ENCODE results near the gene LDB2.
A peak's percentile ranks its signal among the peaks of the same experiment; 100 is the strongest.
"Not testable (repeated sequence)": the region's sequence is repeated elsewhere in the genome, so short reads cannot be mapped to it uniquely, and the experiment has no call there.

Gene LDB2

DNA sequence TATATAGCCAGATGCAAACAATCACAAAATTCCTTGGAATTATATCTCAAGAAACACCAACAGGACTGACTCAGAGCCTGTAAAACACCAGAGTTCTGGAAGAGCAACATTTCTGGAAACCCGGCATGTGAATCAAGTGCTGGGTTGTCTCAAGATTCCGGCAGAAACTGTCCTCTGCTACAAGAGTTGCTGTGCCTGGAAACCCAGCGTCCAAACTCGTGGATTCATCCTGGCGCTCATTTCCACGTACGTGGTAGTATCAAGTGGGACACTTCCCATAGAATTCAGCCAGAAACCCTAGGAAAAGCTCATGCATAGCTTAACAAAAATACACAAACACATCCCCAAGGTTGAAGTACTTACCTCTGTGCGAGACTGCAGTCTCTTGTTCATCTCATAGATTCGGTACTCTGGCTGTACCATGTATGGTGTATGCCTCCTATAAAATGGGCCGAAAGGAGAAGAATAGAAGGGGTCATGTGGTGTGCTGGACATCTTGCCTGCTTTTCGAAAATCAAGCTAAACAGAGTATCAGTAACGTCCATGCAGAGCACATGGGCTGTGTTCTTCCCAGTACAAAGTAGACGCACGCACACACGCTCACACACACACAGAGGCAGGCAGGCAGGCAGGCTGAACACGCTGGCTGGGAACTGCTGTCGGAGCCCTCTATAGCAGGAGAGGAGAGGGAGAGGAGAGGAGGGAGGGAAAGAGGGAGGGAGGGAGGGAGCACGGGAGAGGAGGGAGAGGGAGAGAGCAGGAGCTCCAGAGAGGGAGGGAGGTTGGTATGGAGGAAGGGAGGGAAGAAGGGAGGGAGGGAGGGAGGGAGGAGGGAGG is at the start of gene LDB2:
Gene LDB2 (minus strand): TSS at position 655 of the 837 bp plus-strand sequence.
- no peak for DNase-seq

DNA sequence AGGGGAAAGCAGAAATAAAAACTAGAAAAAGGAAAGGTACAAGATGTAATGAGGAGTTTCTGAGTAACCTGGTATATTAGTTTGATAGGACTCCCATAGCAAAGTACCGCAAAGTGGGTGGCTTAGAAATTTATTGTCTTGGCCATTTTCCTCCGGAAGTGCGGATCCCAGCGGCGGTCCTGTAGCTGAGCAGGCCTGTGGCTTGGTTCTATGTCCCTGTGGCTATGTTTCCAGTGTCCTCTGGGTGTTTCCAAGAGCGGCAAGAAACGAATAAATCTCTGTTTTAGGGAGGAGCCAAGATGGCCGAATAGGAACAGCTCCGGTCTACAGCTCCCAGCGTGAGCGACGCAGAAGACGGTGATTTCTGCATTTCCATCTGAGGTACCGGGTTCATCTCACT is 44.0 kb upstream of the LDB2 start:
- DNase-seq, result no peak

DNA sequence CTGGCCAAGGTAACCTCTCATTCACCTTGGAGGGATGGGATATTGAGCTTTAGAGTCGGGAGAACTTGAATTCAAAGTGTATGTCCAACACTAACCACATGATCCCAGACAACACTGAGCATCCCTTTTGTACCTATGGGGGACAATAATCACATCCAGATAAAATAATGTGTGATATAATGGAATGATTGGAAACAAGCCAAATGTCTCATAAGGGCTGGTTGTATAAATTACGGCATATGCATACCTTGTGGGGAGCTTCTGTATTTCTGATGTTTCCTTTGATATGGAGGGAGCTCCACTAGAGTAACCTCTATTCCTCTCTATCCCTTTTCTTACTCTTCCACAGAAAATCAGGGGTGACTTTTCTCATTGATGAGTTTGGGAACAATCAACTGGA is 40.7 kb upstream of the LDB2 start:
- no peak for DNase-seq

DNA sequence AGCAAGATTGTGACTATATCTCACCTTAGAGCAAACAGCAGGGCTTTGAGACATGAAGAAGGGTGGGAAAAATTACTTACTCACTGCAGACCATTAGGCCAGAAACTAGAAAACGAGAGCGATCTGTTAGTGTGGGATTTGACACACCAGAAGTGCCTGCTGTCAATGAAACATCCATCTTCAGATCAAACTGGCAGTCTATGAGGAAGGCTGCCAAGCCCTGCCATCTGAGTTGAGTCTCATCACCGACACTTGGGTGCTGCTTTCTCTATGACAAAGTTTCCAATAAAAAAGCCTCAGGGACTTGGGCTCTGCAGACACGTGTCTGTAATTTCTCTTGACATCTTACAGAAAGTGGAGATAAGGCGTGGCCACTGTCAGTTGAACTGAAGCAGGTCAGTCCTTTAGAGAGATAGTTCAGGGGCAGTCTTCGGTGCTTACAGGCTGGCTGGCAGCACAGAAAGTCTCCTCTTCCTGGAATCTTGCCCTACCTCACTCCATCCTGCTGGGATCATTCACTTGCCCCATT is 40.1 kb upstream of the LDB2 start:
- no peak for DNase-seq

DNA sequence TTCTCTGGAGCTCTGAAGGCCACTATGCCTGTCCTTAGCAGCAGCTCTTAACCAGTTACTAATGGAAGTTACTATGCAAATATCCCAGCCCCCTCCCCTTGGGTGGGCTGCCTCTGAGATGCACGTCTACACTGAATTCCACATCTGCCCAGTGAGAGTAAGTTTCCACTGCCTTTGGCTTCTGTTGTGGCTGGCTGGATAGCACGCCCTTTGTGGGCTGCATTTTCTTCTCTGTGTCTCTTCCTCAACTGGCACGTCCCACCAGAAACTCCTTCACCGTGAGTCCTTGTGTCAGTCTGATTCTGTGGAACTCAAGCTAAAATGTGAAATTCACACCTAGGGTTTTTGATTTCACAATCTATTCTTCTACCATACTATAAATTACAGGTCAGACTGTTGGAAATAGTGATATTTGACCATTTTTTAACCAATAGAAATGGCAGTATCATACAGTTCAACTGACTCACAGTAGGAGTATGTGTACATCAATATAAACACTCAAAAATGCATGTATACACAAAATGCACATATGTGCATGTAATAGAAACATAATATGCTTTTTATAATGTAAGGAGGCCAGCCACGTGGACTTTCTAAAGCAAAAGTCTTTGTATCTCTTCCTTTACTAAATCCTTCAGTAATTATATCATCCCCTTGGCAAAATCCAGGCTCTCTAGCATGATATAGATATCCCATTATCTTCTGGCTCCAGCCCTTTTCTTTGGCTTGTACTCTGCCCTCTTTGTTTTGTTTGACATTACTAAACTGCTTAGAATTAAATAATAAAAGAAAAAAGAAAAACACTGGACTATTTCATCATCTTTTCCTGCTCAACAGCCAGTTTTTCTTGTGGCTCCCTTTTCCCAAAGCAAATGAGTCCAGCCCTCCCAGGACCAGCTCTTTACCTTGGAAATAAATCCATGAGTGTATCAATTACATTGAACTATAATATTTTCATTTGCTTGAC is 33.2 kb upstream of the LDB2 start:
- no peak for DNase-seq

DNA sequence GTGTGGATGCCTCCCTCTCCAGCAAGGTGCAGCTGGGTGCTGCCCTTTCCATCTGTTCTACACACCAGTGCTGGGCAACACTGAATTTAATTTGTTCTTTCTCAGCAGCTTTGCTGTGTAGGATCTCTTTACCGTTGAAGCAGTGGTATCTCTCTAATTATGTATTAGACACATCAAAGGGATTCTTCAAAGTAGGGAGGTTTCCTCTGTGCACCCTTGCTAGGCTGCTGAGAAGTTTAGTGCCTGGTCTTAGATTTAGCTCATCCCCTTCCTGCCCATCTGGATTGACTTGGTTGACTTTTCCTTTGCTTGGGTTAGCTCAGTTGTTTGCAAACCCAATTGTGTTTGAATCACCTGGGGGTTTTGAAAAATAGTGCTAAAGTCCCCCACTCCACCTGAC is 27.8 kb upstream of the LDB2 start:
- no peak for DNase-seq

DNA sequence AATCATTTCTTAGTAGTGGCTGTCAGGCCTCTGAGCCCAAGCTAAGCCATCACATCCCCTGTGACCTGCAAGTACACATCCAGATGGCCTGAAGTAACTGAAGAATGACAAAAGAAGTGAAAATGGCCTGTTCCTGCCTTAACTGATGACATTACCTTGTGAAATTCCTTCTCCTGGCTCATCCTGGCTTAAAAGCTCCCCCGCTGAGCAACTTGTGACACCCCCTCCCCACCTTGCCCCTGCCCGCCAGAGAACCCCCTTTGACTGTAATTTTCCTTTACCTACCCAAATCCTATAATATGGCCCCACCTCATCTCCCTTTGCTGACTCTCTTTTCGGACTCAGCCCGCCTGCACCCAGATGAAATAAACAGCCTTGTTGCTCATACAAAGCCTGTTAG is 20.3 kb upstream of the LDB2 start:
- not testable (repeated sequence) for DNase-seq

DNA sequence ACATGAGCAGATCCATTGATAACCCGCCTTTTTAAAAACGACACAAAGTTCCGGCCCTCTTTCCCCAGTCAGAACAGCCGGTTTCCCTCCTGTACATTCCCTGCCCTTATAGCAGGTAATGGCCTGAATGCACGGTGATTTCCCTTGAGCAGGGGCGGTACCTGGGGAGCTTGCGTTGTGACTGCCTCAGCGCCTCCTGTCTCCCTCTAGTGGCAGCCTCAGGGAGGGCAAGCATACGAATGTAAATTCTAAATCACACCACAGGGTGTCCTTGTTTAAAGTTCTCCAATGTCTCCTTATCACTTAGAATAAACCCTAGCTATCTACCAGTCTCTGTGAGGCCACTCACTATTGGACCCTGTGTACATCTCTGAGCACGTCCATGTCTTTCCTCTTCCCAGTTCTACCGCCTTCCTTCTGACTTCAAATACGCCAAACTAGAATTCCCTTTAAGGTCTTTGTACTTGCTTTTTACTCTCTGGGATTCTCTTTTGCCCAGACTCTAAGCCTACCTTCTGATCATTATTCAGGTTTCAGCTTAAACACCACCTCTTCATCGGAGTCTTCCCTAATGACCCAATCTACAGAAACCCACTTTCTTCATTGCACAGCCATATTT is 18.4 kb upstream of the LDB2 start:
- DNase-seq, result peak; percentile 70

DNA sequence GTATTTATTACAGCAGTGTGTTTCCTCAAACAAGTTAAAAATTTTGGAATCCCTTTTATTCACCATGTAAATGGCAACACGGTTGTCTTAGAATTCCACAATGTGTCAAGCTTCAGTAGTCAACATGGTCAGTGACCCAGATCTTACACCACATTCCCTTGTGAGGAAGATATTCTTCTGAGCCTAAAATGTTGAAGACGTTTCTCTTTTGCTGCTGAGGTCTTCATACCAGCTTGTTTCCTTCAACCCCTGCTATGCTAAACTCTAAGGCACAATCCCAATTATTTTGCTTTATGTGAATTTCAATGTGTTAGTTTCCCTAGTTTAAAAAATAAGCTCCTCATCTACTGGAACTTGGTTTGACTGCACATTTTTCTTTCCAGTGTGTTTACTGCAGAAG is 17.6 kb upstream of the LDB2 start:
- DNase-seq, result no peak

DNA sequence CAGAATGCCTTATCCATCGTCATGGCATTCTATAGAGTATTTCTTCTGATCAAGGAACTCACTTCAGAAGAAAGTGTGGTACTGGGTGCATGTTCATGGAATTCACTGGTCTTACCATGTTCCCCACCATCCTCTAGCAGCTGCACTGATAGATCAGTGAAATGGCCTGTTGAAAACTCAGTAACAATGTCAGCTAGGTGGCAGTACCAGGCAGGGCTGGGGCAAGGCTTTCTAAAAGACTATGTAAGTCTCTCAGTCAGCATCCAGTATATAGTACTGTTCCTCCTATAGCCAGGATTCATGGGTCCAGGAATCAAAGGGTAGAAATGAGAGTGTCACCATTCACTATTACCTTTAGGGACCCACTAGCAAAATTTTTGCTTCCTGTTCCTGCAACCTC is 15.8 kb upstream of the LDB2 start:
- DNase-seq, result no peak

DNA sequence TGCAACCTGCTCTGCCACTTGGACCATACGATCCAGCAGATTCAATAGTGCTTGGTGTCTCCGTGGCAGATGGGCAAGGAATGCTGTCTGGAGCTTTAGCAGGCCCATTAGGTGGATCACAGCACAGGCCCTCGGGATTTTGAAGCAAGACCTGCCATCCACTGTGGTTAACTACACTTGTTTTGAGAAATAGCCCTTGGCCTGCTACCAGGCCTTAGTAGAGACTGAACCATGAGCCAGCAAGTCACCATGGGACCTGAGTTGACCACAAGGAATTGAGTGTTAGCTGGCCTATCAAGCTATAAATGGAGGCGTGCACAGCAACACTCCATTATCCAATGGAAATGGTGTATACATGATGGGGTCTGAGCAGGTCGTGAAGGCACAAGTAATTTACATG is 14.5 kb upstream of the LDB2 start:
- DNase-seq, result no peak

DNA sequence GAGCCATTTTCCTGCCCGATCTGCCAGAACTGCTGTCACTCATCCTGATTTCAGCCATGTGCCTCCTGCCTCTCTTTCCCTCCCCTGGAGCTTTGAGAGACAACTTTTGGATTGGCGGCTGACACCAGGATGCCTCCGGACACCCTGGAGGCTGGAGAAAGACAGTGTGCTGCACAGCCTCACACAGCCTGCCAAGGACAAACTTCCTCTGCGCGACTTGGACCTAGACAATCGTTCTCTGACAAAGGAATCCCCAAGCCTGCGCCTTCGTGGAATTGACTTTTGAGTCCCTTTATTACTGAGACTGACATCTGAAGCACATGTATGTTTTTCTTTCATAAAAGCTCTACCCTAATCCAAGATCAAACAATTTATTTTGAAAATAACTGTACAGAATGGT is 10.8 kb upstream of the LDB2 start:
- no peak for DNase-seq

DNA sequence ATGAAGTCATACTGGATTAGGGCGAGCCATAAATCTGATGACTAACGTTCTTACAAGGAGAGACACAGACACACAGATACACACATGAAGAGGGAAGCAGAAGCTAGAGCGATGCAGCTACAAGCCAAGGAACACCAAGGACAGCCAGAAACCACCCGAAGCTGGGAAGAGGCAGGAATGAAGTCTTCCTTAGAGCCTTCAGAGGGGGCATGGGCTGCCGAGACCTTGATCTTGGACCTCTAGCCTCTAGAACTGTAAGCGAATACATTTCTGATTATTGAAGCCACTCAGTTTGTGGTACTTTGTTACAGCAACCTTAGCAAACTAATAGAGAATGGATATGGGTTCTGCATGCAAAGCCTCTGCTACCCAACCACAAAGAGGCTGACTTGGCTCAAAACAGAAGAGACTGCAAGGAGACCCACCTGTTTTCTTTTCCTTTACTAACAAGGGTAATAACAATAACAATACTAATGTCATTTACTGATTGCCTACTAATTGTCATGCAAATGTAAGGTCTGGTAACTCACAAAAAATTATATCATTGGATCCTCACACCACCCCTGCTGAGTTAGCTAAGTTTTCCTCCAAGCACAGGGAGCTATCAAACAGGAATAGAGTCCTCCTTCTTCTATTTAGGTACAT is 10.1 kb upstream of the LDB2 start:
- no peak for DNase-seq

DNA sequence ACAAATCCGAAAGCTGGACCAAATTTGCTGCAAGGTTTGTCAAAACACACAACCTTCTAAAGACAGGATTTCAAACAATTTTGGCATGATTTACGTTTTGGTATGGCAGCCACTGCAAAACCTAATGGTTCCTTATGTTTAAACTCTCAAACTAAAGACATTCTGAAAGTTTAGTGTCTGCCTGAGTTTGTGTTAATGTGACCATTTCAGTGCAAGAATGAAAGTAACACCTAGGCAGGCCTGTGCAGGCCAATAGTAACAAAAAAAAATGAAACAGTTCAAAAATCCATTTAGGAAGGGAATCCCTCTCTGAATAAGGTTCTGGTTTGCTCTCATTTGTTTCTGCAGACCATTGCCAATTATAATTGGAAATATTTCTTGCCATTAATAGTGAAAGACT is 1.9 kb upstream of the LDB2 start:
- DNase-seq, result no peak

DNA sequence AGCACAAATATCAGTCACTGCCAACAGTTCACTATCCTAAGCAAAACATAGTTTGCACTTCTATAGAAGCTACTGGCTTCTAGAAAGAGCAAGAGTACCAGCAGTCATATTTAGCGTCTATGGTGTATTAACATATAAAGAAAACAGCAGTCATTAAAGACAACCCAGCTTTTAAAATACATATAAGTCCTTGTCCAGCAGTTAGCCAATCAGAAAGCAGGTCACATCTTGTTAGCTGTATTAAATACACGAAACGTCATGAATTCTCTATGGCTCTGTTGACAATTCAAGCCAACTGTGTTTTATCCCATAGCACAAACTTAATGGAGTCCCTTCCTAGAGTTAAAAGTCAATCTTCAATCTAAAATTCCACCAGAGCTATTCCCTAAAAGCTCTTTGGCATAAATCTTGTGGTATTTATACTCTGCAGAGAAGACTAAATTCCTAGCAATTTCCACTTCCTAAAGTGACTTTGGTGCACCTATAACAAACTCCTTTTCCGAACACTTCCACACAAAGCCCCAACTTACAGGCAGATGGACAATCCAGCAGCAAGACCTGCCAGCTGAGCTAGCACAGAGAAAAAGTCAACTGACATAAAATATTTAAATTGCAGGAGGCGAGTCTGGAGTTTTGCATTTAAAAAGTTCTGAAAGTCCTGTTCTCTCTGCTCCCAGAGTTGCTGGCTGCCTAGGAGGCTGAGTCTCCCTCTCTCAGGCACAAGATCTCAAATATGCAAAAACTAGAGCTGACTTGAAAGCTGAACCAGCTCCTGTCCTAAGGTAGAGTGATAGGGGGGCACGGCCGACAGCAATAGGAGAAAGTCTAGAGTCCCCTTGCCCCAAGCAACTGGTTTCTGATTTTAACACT is 1.3 kb downstream of the LDB2 start:
- DNase-seq, result no peak

DNA sequence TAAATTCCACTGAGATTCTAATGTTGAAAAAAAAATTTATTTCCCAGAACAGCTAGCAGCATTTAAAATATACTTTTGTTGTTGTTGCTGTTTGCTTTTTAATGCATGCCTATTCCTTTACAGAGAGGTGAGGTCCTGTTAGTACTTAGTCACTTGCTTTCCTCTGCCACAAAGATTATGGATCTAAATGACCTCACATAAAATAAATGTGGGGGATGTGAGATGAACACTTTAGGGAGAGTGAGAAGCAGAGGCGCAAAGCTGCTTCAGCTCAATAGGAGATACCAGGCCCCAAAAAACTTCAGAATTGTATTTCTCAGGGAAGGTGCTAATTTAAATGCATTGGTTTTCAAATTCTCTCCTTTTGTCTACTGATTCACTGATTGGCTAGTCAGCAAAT is 4.0 kb downstream of the LDB2 start:
- DNase-seq, result no peak

DNA sequence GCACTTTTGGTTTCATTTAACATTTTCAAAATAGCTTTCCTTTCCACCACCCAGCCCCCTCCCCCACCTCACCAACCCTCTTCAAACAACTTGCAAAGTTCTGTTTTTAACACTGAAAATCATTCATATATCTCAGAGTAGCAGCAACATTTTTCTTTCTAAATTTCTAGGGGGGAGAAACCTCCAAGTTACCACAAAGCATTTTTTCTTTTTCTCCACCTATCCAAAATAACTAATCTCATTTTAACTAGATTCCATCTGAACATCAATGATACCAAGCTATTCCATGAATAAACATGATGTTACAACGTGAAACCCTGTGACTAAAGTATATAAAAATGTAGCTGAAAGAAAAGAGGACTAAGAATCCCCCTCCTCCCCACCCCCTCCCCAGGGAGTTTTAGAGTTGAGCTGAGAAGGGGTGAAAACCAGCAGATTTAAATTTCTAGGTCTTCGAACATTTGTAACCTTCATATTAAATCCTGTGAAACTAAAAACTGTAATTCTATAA is 5.2 kb downstream of the LDB2 start:
- DNase-seq, result no peak

DNA sequence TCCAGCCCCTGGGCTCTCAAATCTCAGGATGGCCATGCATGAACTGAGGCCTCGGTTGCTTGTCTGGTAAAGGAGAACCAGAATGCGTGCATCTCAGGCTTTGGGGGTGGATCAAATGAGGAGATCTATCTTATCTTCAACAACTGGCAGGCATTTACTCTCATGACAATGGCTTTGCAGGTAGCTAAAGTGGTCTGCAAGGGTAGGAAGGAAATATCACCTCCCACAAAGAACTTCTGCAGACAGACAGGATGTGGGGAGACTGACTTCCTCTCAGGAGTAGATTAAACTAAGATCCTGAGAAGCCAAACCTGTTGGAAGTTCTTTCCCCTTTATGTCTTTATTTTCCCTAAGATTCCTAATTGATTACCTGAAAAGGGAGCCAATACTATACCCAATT is 7.8 kb downstream of the LDB2 start:
- no peak for DNase-seq

DNA sequence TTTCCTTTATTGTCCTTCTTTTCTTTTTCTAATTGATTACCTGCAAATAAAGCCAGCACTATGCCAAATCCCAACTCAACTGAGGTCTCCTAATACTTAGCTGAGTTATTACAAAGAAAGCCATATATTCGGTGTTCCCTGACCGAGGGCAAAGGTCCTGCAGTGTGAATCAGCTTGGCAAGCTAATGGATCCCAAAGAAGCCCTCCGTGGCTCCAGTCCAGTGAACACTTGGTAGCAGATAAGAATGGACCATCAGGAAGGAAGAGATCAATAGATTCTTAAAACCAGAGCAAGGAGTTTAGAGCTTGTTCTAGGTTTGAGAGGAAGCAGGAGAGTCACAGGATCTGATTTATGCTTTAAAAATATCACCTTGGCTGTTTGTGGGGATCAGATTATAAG is 8.5 kb downstream of the LDB2 start:
- no peak for DNase-seq

DNA sequence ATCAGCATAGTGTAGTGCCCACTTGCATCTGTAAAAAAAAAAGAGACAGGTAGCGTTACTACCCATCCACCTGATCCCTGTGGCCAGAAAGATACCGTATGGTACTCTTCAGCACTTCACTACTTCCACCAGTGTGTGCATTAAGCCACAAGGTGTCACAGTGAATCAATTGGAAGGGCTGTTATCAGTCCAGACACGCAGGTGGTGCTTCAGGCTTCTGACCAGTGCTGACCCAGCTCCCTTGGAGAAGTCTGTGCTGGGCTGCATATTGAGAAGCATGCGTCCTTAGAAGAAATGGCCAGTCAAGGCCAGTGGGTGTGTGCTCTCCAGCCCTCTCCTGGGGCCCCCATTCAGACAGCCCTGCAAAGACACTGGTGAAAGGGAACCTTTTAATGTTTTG is 10.6 kb downstream of the LDB2 start:
- DNase-seq, result no peak

DNA sequence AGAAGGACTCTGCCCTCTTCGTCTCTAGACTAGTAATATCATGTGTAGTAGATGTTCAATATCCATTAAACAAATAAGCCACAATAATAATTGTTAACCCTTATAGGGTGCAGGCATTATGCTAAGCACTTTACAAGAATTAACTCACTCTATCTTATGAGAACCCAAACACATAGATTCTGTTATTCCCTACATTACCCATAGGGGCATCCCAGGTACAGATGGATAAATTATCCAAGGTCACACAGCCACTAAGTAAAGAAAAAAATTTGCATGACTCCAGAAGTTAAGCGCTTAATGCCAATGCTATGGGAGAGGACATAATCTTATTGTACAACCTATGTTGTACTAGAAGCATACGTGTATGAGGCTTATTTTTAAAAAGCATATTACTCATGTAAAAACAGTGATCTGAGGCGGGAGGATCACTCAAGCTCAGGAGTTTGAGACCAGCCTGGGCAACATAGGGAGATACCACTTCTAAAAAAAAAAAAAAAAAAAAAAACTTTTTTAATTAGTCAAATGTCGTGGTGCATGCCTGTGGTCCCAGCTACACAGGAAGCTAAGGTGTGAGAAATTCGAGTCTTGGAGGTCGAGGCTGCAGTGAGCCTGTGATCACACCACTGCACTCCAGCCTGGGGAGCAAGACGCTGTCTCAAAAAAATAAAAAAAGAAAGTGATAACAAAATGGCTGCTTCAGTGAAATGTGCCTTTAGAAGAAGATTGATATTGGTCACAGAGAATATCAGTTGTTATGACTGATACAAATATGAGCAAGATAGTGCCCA is 13.6 kb downstream of the LDB2 start:
- no peak for DNase-seq
